NCI-H1694 treated with DMSO at 0.1 percent for 48 hours (cell line): ENCODE data around the gene RAMP3.
"Not testable (repeated sequence)": the region's sequence is repeated elsewhere in the genome, so short reads cannot be mapped to it uniquely, and the experiment has no call there.

Source experiments
- DNase-seq: peaks from one replicate; lab custom pipeline; 2025; lab: John Stamatoyannopoulos, UW

The RAMP3 gene

GRCh38 chr7:45157286-45157652 lies 322 bp upstream of the RAMP3 start:
- no peak for DNase-seq

DNA sequence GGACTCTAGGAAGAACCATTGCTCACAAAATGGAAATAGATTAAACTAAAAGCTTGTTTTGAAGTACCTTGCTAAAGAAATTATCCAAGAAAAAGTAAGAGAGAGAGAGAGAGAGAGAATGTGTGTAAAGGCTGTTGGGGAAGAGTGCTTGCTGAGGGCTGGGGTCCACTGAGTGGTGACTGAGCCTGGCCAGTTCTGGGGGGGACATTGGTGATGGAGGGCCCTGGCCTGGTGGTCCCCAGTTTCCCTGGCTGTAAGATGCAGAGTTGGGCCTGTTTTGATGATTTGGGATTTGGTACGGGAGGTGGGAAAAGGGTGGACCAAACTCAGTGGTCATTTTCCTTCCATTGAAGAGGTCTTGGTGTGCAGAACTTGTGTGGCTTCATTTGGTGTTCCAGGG lies 880 bp downstream of the RAMP3 start:
- no peak for DNase-seq

DNA sequence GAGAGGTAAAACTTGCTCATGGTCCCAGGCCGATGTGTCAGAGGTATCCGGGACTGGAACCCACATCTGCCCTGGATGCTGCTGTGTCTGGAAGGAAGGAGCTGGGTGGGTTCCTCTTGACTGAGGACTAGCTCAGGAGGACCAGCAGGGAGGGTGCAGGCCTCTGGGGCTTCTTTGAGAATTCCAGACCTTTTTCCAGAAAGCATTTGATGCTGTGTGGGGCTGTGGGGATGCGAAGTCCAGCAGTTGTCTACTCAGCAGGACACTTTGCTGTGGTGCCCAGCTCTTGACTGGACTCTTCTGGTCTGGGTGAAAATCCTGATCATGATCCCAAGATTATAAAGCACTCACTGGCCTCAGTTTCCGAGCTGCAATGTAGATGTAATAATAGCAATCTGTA lies 1.7 kb downstream of the RAMP3 start:
- DNase-seq, result no peak

- DNase-seq, result no peak
Measured at GRCh38 chr7:45160417-45160881, 2.9 kb downstream of the RAMP3 start.

DNA sequence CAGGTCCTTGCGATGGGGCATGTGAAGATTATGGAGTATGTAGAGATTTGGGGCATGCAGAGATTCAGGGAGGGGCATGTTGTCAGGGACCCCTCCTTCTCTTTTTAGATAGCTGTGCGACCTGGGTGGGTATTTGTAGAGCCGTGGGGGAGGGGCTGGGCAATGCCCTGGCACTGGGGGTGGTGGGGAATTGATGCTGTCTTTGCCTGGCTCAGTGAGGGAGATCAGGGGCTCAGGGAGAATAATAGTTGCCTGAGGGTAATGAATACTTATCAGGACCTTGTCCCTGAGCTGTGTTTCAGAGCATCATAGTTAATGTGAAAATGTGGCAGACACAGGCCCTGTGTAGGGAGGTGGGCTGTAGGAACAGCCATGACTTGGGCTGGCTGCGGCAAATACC lies 3.5 kb downstream of the RAMP3 start:
- DNase-seq, result no peak

- no peak for DNase-seq
Measured at GRCh38 chr7:45161842-45162241, 4.3 kb downstream of the RAMP3 start.

GRCh38 chr7:45162311-45162845 lies 4.8 kb downstream of the RAMP3 start:
- DNase-seq, result no peak

- no peak for DNase-seq
Measured at GRCh38 chr7:45162943-45163691, 5.5 kb downstream of the RAMP3 start.

DNA sequence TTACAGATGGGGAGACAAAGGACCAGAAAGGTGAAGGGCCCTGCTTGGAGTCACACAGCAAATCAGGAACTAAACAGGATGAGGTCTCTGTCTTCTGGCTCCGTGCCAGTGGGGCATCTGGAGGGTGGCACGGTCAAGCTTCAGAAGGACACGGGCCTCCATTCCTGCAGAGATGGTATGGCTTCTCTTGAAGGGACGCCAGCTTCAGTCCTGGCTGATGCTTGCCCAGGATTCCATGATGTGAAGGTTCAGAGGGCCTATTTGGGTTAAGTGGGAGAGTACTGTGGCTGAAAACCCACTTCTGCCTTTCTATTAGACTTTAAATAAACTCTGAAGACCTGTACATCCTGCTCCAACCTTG lies 6.1 kb downstream of the RAMP3 start:
- DNase-seq, result no peak

- DNase-seq, result not testable (repeated sequence)
Measured at GRCh38 chr7:45164271-45164670, 6.7 kb downstream of the RAMP3 start.

- no peak for DNase-seq
Measured at GRCh38 chr7:45165857-45166256, 8.3 kb downstream of the RAMP3 start.

DNA sequence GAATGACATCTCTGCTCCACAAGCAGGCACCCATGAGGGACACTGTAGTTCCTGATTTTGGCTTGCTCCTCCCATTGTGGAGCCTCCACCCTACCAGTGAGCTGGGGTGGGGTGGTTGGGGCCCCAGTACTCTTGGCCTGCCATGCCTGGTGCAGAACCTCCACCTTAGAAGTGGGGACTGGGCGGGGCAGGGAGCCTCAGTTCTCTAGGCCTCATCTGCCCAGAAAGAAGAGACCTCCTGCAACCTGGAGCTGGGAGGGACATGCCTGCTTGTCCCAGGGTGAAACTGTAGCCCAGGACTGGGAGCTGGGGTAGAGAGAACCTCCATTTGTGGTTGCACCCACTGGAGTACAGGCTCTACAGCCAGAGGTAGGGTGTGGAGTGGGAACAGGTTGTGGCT lies 14.4 kb downstream of the RAMP3 start:
- no peak for DNase-seq

- DNase-seq, result no peak
Measured at GRCh38 chr7:45173596-45174327, 16.2 kb downstream of the RAMP3 start.

GRCh38 chr7:45174328-45174610 lies 16.7 kb downstream of the RAMP3 start:
- no peak for DNase-seq

DNA sequence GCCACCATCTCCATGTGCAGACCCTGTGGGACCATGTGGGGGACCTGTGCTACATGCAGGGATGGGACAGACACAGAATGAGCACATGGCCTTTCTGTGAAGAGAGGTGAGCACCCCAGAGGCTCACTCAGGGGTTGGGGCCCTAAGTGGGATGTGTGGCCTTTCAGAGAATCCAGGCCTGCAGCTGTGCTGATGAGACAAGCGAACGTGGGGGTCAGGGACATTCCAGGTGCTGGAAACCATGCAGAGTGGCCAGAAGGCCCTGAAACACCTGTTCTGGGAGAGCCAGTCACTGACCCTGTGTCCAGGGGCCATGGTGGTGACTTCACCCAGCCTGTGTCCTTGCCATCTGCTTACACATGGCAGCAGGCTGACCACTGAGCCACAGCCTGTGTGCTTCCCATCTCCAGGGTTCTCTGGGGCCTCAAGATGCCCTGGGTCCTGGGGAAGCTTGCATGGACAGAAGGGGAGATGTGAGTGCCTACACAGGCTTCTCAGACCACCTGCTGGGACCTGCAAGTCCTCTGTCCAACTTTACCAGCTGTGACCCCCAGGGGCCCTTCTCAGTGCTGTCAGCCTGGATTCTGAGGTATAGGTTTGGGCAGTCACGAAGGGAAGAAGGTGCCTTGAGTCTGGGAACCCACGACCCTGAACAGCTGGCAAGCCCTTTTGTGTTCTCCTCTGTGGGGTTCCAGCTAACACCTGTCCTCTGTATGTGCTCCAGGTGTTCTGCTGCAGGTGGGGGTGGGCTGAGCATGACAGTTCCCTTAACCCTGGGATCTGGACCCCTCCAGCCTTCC lies 17.6 kb downstream of the RAMP3 start:
- no peak for DNase-seq

- no peak for DNase-seq
Measured at GRCh38 chr7:45176091-45176490, 18.5 kb downstream of the RAMP3 start.

GRCh38 chr7:45176886-45177731 lies 19.5 kb downstream of the RAMP3 start:
- DNase-seq, result no peak

DNA sequence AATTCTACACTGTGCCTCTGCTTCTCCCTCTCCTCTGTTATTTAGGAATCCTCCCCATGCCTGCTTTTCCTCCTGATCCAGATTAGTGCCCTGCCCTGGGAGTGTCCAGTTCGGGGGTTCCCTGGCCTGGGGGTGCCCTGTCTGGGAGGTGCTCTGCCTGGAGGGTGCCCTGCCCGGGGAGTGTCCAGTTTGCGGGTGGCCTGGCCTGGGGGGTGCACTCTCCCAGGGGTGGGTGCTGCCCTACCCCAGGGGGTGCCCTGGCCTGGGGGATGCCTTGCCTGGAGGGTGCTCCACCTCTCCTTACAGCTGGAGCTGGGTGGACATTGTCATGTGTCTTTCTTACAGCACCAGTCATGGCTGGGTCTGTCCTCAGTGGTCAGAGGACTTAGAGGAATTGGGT lies 20.2 kb downstream of the RAMP3 start:
- DNase-seq, result no peak

DNA sequence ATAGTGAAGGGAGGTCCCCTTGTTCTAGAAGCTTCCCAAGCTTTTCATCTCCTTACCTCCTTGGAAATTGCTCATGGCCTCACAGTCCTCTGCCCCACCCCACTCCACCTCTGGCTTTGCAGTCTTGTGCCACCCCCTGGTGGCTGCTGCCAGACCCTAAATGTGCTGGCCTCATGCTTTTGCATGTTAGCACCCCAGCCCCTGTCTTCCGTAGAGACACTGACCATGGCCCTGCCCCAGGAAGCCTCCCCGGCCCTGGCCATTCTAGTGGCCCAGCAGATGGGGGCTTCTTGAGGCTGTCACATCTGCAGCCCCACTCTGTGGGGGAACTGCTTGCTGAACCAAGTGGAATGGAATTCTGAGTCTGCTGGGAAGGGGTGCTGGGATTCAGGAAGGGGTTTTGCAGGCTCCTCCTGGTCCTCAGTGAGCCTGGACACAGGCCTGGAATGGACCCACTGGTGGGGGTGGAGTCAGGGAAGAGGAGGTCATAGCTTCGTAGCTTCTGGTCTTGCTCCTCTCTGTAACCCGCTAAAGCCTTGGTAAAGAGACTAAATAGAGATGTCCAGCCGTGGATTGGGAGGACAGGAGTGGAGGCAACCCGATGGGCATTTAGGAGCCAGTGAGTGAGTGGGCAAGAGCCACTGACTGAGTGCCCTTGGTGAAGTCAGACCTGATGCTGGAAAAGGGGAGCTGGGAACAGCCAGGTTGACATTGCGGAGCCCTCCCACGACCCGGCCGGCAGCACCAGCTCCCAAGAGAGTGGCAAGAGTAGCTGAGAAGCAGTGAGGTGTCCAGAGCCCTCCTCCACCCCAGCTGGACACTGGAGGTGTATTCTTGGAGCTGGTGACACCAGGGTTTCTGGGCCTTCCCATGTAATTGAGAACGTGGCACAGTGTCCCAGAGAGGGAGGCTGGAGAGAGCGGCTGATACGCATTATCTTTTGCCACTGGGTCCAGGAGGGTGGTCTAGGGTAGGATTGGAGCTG lies 20.9 kb downstream of the RAMP3 start:
- no peak for DNase-seq

DNA sequence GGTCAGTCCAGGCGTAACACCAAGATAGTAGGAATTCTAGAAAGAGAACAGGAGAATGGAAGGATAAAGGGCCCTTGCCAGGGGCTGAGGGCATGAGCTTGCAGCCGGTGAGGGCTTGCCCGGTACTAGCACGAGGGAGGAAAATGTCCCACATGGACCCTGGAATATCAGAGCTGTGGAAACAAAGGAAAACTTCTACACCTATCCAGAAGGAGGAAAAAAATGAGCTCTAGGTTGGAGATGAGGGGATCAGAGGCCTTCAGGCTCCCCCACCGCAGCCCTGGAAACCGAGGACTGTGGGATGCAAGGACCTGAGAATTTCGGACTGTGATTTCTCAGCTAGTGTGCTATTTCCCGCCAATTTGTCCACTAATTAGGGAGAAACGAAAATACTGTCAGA lies 22.1 kb downstream of the RAMP3 start:
- DNase-seq, result no peak
